Panc1 (cell line): ENCODE results near the gene UBE2G2. TPM values are rescaled to one million over a fixed set of nuclear protein-coding genes. Genes with fewer than 3 reads are reported as not detected.

ENCODE experiments used
- ATAC-seq: fragments of 200-7000 bp; cut with Tn5 transposase; 2 replicates; pipeline ENCODE4 v1.9.1; 2020; ENCODE audit warnings: mild to moderate bottlenecking, moderate library complexity
- BruUV-seq: library from RNA; stranded (reverse); fragments of 400-500 nt; replicated peaks from 2 replicates; lab custom pipeline; 2021; lab: Mats Ljungman, UMichigan
- CTCF ChIA-PET: fragments of 300-600 bp; sonication (Branson Sonifier 250); formaldehyde crosslinking; loops from one replicate; lab custom pipeline; 2022; ENCODE audit warnings: antibody characterized with exemption; lab: Charles Lee
- POLR2A ChIA-PET: fragments of 300-600 bp; sonication (Branson Sonifier 250); formaldehyde crosslinking; loops from one replicate; lab custom pipeline; 2022; ENCODE audit warnings: antibody characterized with exemption; lab: Charles Lee
- DNase-seq: peaks from one replicate; pipeline ENCODE4 v3.0.0-alpha.2; 2010; ENCODE audit warnings: low read depth, low spot score
- H3K27ac ChIP-seq: 2 replicates; pipeline ENCODE4 v1.5.1; 2011; ENCODE audit warnings: mild to moderate bottlenecking, low read length, inconsistent platforms
- H3K27me3 ChIP-seq: fragments of 200-500 bp; sonication (Bioruptor generic); 2 replicates; pipeline ENCODE4 v1.6.0; 2014; ENCODE audit warnings: low read length, inconsistent platforms; ENCODE audit not compliant: control insufficient read depth, insufficient read depth
- H3K36me3 ChIP-seq: fragments of 200-500 bp; sonication (Bioruptor generic); 2 replicates; pipeline ENCODE4 v1.5.1; 2014; ENCODE audit warnings: inconsistent platforms, mild to moderate bottlenecking, low read length, moderate library complexity; ENCODE audit not compliant: control insufficient read depth, insufficient read depth
- H3K4me1 ChIP-seq: 2 replicates; pipeline ENCODE4 v1.5.1; 2011; ENCODE audit warnings: inconsistent platforms, mild to moderate bottlenecking, low read length, moderate library complexity; ENCODE audit not compliant: control insufficient read depth, insufficient read depth
- H3K4me3 ChIP-seq, 2 experiments: 2 replicates each; pipeline ENCODE4 v1.5.1; 2011 to 2012; ENCODE audit warnings: low read depth in 2 of 2, low read length in 2 of 2, mild to moderate bottlenecking in 2 of 2, inconsistent platforms in 1 of 2, moderate library complexity in 1 of 2
- H3K9me3 ChIP-seq: fragments of 200-500 bp; sonication (Bioruptor generic); 2 replicates; pipeline ENCODE4 v1.5.1; 2014; ENCODE audit warnings: low read depth, mild to moderate bottlenecking, inconsistent platforms, low read length, moderate library complexity; ENCODE audit not compliant: control insufficient read depth, insufficient read depth
- CTCF ChIP-seq: fragments of 450-650 bp; IDR thresholded peaks from 2 replicates; pipeline ENCODE4 v1.5.1; 2017; ENCODE audit warnings: mild to moderate bottlenecking
- POLR2AphosphoS5 ChIP-seq: IDR thresholded peaks from 2 replicates; pipeline ENCODE4 v1.6.1; 2012; ENCODE audit warnings: mild to moderate bottlenecking, low read depth, low read length, moderate library complexity
- SIN3A ChIP-seq: IDR thresholded peaks from 2 replicates; pipeline ENCODE4 v1.6.1; 2012; ENCODE audit warnings: low read depth, mild to moderate bottlenecking, low read length, moderate library complexity, borderline replicate concordance; ENCODE audit not compliant: insufficient read depth
- TCF7L2 ChIP-seq: IDR thresholded peaks from 2 replicates; pipeline ENCODE4 v1.6.1; 2011; ENCODE audit warnings: mild to moderate bottlenecking, low read depth, low read length, inconsistent platforms
- in situ Hi-C: cut with HindIII; loops from 2 replicates; pipeline ENCODE4 v1.10.0; 2016; ENCODE audit warnings: low sequenced_read_pairs, low pct_unique_long_range_greater_than_20kb
- intact Hi-C: fragments of 100-400 bp; cut with micrococcal nuclease; formaldehyde crosslinking; loops from one replicate; pipeline ENCODE4 v1.10.0; 2022; ENCODE audit not compliant: unreplicated experiment
- total RNA-seq: library from RNA; stranded (reverse); gene quantifications from one replicate; pipeline ENCODE4 v1.2.1, GENCODE V29; 2021; ENCODE audit not compliant: unreplicated experiment
- TF ChIP-seq, protein P1 (sequence below), 2 experiments: IDR thresholded peaks; 2 replicates each; pipeline ENCODE4 v1.6.1; 2011 to 2012; ENCODE audit warnings: low read depth in 2 of 2, control low read depth in 1 of 2, low read length in 1 of 2, mild to moderate bottlenecking in 1 of 2, moderate library complexity in 1 of 2; ENCODE audit not compliant: insufficient read depth in 1 of 2

The UBE2G2 gene
- total RNA-seq, 1 experiment from 2014 or later: 77.4 TPM

DNA sequence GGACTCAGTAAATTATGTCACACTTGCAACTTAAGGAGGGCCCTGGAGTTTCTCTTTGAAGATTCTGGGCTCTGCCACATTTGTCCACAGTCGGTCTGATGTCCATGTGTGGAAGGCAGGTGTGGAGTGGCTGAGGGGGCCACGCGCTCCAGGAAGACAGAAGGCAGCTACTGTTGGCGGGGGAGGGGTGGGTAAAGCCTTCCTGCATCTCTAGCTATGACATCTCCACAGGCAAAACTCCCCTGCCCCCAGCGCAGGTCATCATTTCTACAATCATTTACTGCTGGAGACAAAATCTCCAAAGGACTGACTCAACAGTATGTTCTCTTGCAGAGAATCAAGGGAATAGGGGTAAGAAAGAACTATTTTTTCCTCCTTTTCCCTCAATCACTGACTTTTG, 78.9 kb downstream of the UBE2G2 start:
- no peaks in the 10 kb centered on the region for H3K4me1 ChIP-seq
- H3K9me3 ChIP-seq: no peaks in the 10 kb centered on the region
- no peak for TF ChIP-seq TCF7L2
- TF ChIP-seq CTCF: no peak
- no peak for TF ChIP-seq SIN3A
- TF ChIP-seq, protein P1, sequence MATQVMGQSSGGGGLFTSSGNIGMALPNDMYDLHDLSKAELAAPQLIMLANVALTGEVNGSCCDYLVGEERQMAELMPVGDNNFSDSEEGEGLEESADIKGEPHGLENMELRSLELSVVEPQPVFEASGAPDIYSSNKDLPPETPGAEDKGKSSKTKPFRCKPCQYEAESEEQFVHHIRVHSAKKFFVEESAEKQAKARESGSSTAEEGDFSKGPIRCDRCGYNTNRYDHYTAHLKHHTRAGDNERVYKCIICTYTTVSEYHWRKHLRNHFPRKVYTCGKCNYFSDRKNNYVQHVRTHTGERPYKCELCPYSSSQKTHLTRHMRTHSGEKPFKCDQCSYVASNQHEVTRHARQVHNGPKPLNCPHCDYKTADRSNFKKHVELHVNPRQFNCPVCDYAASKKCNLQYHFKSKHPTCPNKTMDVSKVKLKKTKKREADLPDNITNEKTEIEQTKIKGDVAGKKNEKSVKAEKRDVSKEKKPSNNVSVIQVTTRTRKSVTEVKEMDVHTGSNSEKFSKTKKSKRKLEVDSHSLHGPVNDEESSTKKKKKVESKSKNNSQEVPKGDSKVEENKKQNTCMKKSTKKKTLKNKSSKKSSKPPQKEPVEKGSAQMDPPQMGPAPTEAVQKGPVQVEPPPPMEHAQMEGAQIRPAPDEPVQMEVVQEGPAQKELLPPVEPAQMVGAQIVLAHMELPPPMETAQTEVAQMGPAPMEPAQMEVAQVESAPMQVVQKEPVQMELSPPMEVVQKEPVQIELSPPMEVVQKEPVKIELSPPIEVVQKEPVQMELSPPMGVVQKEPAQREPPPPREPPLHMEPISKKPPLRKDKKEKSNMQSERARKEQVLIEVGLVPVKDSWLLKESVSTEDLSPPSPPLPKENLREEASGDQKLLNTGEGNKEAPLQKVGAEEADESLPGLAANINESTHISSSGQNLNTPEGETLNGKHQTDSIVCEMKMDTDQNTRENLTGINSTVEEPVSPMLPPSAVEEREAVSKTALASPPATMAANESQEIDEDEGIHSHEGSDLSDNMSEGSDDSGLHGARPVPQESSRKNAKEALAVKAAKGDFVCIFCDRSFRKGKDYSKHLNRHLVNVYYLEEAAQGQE (IDR thresholded peaks at IDR 0.05; ENCODE audit: insufficient read depth in 1 of 2, low read depth in 2 of 2, low read length in 1 of 2): no peak
- no peak for TF ChIP-seq POLR2AphosphoS5
- no peaks in the 10 kb centered on the region for H3K36me3 ChIP-seq
- POLR2A ChIA-PET: no interaction called here
- DNase-seq (no peak), ATAC-seq (no peak)
- in situ Hi-C loops: no loop called here
- CTCF ChIA-PET: interaction anchor here (0.7 kb wide), 1 partner anchor 9 kb away, joined by 6 read pairs; no protein-coding TSS in a partner anchor
- BruUV-seq: no TSS peak
- intact Hi-C loops: no loop called here
- no peak overlapping the region for H3K4me3 ChIP-seq
- no peak overlapping the region for H3K27ac ChIP-seq
- H3K27me3 ChIP-seq: no peaks in the 10 kb centered on the region

GRCh38 chr21:44720170-44720569, 81.5 kb downstream of the UBE2G2 start:
- Histone ChIP-seq H3K4me3 (no peak overlapping the region), H3K36me3 (no peaks in the 10 kb centered on the region), H3K4me1 (no peaks in the 10 kb centered on the region), H3K27me3 (no peaks in the 10 kb centered on the region), H3K9me3 (no peaks in the 10 kb centered on the region), H3K27ac (no peak overlapping the region)
- CTCF ChIA-PET: no interaction called here
- no TSS peak for BruUV-seq
- intact Hi-C loops (no loop called here), in situ Hi-C loops (no loop called here)
- no peak for DNase-seq
- TF ChIP-seq CTCF (no peak), TCF7L2 (no peak), SIN3A (no peak)
- TF ChIP-seq, protein P1 (IDR thresholded peaks at IDR 0.05; ENCODE audit: insufficient read depth in 1 of 2, low read depth in 2 of 2, low read length in 1 of 2): no peak
- POLR2A ChIA-PET: interaction anchor here (0.6 kb wide), 1 partner anchor 146 kb away, joined by 3 read pairs; no protein-coding TSS in a partner anchor
- ATAC-seq: no peak

Other genes starting within 250 kb of the UBE2G2 start
- not detected for gene KRTAP10-3, start 243.0 kb downstream of the UBE2G2 start, total RNA-seq
- not detected for gene KRTAP10-4, start 228.1 kb downstream of the UBE2G2 start, total RNA-seq
- not detected for gene KRTAP10-5, start 221.2 kb downstream of the UBE2G2 start, total RNA-seq
- gene KRTAP10-6, start 209.3 kb downstream of the UBE2G2 start, total RNA-seq: not detected
- not detected for gene KRTAP10-7, start 201.2 kb downstream of the UBE2G2 start, total RNA-seq
- not detected for gene KRTAP10-8, start 189.7 kb downstream of the UBE2G2 start, total RNA-seq
- not detected for gene KRTAP10-9, start 174.7 kb downstream of the UBE2G2 start, total RNA-seq
- not detected for gene KRTAP10-10, start 164.5 kb downstream of the UBE2G2 start, total RNA-seq
- not detected for gene KRTAP10-11, start 155.4 kb downstream of the UBE2G2 start, total RNA-seq
- not detected for gene KRTAP12-4, start 147.2 kb downstream of the UBE2G2 start, total RNA-seq
- not detected for gene KRTAP12-3, start 143.9 kb downstream of the UBE2G2 start, total RNA-seq
- gene KRTAP12-2, start 134.9 kb downstream of the UBE2G2 start, total RNA-seq: not detected
- gene KRTAP12-1, start 119.7 kb downstream of the UBE2G2 start, total RNA-seq: not detected
- not detected for gene KRTAP10-12, start 104.6 kb downstream of the UBE2G2 start, total RNA-seq
- gene TSPEAR, start 90.2 kb downstream of the UBE2G2 start, total RNA-seq: not detected
- 41.4 TPM for gene SUMO3, start 16.2 kb upstream of the UBE2G2 start, total RNA-seq
- 226 TPM for gene PTTG1IP, start 71.9 kb upstream of the UBE2G2 start, total RNA-seq
- gene ITGB2, start 119.1 kb upstream of the UBE2G2 start, total RNA-seq: 3.0 TPM
- gene SLX9, start 138.2 kb upstream of the UBE2G2 start, total RNA-seq: 50.9 TPM